Stimulated activated naive CD4-positive, alpha-beta T cell treated with Interleukin-2 at 50 U/mL for 16 hours (primary cell): Measurements from ENCODE around the gene SEMA3F.

Experiments
- DNase-seq: peaks from one replicate; lab custom pipeline; 2025; lab: John Stamatoyannopoulos, UW

Gene SEMA3F

GRCh38 chr3:50235716-50236483 is 80.8 kb downstream of the SEMA3F start, which contains the start of gene GNAI2:
TSS of gene GNAI2 (plus strand) at chr3:50236204. CDS start at chr3:50236336, 132 bp downstream.
- peak; percentile 99 for DNase-seq

DNA sequence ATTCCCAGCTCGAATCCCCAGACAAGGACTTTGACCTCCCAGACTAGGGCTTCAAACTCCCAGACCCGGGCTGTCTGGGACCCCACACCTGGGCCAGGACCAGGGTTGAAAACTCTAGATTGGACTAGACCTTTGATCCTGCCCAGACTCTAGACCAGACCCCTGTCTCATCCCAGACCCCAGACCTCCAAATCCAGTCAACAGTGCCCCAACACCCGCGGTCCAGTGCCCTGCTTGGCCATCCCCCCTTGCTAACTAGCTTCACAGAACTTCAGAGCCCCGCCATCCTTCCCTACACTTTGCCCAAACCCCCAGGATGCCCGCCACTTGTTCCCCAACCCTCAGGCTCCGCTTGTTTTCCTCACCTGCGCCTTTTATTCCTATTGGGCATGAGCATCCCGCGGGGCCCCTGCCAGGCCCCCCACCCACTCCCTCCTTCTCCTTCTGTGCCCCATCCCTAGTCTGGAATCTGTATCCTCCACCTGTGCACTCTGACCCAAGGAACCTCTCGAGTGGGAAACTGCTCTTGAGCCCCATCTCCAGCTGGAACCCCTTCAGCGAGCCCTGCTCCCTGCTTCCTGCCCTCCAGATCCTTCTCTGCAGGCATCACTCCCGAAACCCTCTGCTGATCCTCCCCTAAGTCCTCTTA is 81.5 kb downstream of the SEMA3F start:
- DNase-seq = no peak

GRCh38 chr3:50237133-50237651 is 82.1 kb downstream of the SEMA3F start:
- DNase-seq = peak; percentile 32

DNA sequence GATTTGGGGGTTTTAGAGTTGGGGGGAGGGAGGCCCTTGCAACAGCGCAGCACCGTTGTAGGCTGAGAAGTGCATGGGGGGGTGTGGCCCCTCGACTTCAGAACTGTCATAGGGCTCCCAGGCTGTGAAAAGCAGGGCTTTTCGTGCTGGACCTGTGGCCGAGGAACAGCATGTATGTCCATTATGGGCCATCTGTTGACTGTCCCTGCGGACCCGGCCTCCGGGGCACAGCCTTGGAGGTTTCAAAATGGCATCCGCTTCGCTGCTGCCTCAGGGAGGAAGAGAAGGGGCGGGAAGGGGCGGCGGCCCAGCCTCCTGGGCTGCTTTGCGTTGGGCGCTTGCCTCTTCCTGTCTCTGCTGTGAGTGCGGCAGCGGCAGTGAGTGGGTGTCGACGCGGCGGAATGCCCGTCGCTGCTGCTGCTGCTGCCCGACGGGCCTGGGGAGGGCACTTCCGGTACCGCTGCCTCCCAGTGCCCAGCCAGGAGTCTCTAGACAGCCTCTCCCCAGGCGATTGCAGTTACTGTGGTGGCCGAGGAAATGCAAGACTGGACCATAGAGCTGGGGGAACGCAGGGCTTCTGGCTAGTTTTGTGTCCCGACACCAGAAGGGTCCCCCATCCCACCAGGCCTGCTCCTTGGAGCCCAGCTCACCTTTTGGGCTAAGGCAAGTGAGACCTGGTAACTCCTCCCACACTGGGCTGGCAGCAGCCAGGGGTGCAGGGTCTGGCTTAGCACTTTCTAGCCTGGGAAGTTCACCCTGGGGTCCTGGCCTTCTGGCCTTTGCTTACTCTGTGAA is 82.8 kb downstream of the SEMA3F start:
- DNase-seq = peak; percentile 91

DNA sequence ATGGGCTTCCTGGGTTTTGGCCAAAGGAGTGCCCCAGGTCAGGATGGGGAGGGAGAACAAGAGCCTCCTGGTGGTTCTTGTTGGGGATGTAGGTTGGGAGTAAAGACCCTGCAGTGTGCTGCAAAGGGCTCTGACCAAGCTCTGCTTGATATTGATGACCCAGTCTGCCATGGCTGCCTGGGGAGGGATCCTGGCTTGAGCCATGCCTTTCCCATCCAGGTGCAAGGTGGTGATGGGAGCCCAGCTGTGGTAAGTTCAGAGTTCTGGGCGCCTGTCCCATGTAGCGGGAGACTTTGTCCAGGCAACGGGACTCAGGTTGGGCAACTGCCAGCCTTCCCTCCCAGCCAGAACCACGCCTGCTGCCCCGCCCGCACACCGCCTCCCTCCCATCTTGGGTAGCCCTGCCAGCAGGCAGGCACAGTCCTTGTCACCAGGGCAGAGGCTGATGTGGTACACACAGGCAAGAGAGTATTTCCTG is 83.5 kb downstream of the SEMA3F start:
- DNase-seq = peak; percentile 28
